GM19468 (cell line): ENCODE data around the gene LINC00632.
A peak's percentile ranks its signal among the peaks of the same experiment; 100 is the strongest.
"Not testable (repeated sequence)": the region's sequence is repeated elsewhere in the genome, so short reads cannot be mapped to it uniquely, and the experiment has no call there.

Experiments
- ATAC-seq: cut with Tn5 transposase; IDR thresholded peaks from one replicate; pipeline ENCODE4 v1.9.1; 2021; ENCODE audit warnings: mild to moderate bottlenecking, moderate library complexity, moderate number of reproducible peaks; ENCODE audit not compliant: unreplicated experiment; ENCODE audit errors: extremely low read depth

Gene LINC00632

DNA sequence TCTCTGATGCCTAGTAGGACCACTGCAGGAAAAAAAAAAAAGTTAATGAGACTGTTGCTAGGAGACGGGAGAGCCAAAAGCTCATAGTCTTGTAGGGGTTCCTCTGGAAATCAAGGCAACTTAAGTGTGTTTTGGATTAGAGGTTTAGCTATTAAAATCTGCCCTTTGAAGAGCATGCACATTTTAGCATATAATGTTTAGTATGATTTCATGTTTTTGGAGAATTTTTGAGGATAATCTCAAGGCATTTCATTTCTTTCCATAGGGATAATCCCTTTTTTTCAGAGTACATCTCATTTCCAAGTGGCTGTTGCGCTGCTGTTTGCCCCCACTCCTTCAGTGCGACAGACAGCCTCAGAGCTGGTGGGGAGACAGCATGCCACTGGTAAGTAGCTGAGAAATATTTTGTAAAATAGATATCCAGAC lies at the start of gene LINC00632:
Gene LINC00632, plus strand, starts transcription at position 339 of the 426 bp plus-strand sequence.
- ATAC-seq = no peak

DNA sequence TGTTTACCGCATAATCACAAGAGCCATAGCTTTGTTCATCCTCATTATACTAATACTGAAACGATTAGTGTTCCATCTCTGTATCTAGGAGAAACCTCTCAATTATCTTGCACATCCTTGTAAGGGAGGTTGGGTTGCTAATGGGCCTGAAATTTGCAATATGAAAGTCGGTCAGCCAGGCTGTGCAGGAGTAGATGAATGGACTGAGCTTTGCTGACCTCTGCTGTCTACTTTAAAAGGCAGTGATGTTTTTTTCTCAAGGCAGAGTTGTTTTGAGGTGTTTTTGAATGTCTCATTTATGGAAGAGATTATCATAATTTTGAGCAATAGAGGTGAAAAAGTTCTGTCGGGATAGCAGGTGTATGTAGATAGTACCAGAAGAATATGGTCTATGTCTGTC lies 47.9 kb upstream of the LINC00632 start:
- ATAC-seq = no peak

DNA sequence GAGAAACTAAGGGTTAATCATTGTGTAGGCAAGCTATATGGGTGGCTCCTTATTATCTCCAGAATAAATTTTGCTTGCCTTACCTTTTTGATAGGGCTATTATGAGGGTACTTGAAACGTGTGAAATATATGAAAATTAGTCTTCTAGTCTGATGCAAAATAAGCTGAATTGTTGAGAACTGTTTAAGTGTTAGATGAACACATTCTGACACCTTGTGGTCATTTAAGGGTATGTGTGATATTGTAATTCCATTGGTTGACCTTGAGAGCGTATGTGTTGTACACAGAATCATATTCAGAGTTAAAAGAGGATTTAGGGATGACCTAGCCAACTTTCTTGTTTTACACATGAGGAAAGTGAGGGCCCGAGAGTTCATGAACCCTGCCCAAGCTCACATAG lies 44.6 kb upstream of the LINC00632 start:
- ATAC-seq = no peak

DNA sequence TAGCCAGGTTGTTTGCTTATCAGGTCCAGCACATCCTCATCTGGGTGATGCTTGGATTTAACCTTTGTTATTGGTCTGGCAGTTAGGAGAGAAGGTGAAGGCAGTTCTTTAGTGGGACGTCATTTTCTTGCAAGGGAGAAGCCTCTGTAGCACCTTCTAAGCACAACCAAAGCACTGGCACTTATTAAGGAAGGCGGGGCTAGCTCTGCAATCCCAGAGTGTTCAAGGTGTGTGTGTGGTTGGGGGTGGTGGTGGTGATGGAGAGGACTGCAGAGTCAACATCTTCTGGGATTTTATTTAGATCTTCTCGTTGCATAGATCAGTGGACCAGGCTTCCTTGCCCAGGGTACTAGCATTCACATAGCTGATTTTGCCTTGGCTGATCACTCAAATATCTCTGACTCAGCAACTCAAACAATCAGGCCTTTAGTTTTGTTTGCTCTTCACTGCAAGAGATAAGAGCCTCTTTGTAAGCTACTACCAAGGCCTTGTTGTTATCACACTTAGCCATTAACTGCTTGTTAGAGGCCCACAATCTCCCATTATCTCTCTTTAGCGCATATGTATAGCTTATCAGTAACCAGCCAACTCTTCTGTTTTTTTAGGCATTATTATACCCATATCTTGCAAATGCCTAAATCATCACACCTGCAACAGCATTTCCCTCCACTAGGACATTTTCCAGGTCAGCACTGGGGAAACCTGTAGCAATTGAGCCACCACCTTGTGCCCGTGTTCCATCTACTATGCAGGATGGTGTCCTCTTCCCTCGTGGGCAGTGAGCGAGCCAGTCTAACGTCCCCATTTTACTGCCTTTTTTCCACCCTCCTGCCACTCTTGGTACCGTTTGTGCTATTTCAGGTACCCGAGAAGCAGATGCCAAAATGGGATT lies 36.5 kb upstream of the LINC00632 start:
- ATAC-seq = no peak

DNA sequence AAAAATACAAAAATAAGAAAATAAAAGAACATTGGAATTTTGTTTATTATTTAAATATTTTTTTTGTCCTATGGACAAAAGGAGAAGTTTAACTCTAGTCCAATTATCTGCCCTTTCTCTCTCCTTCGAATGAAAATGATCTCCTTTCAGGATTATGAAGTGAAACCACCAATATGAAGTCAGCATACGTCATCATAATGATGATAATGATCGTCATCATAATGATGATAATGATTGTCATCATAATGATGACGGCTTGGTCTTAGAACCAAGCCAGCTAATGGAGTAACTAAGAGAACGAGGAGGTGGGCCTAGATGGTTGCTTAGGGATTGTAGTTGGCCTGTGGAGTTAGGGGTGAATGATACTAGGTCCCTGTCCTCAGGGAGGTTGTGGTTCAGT lies 21.9 kb upstream of the LINC00632 start:
- no peak for ATAC-seq

DNA sequence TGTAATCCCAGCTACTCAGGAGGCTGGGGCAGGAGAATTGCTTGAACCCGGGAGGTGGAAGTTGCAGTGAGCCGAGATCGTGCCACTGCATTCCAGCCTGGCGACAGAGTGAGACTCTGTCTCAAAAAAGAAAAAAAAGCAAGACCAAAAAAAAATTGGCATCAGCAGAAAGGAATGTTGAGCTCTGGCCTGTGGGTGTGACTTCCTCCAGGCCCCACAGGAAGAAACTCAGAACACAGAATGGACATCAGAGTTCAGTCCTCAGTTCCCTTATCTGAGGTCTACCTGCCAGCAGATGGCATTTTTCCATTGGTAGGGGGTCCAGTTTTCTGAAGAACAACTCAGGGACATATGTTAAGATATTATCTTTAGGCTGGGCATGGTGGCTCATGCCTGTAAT lies 18.0 kb upstream of the LINC00632 start:
- not testable (repeated sequence) for ATAC-seq

DNA sequence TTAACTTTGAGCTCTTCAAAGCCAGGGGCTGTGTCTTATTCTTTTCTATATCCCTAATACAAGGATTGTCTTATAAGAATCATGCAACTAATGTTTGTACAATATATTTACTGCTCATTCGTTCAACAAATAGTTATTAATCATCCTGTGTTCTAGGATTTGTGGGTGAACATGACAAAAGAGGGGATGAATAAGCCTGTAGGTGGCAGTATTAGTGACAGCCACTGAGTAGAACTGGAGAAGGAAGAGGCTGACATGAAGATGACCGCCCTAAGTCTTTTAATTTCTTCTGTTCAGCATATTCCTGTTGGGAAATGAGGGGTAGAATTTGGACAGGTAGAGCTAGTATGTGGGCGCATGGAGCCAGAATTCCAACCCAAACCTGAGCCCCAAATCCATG lies 11.9 kb upstream of the LINC00632 start:
- no peak for ATAC-seq

DNA sequence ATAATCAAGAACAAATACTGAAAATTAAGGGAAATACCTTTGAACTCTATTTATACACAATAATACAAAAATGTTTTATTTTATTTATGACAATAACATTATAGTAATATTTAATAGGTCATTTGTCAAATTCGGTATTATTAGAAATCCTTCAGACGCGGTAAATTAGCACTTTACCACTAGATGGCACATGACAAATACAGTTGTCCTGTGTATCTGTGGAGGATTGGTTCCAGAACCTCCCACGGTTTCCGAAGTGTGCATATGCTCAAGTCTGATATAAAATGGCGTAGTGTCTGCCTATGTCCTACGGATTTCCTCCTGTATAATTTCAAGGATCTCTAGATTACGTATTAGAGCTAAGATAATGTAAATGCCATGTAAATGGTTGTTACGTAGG lies 8.1 kb upstream of the LINC00632 start:
- no peak for ATAC-seq

DNA sequence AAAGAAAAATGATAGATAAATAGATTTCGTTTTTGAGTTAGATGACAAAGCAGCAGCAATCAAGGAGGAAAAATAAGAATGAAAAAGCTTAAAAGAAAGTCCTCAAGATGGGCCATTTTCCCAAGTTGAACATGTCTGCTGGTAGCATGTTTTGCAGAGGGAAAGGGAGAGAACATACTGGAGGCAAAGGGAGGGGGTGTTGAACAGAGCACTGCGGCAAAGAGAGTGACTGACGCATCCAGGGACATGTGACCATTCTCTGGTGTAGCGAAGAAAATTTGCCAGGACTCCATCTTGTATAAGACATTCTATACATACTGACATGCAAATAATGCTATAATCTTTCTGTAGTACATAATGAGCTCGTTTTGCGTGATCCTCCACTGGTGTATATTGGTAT lies 1.2 kb downstream of the LINC00632 start:
- no peak for ATAC-seq

DNA sequence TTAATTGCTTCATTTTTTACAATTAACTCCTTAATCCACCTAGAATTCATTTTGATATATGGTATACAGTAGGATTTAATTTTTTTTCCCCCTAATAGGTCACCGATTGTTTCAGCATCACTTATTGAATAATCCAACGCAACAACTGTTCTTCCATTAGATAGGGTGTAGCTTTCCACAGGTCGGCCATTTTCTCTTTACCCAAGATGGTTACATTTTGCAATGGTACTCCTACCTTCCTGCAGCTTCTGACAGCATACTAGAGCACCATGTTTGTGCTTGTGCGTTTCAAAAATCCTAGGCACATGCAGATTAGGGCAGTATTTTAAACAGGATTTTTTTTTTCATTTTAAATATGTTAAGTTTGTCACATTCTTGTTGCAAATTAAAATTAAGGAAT lies 2.3 kb downstream of the LINC00632 start:
- ATAC-seq = no peak

DNA sequence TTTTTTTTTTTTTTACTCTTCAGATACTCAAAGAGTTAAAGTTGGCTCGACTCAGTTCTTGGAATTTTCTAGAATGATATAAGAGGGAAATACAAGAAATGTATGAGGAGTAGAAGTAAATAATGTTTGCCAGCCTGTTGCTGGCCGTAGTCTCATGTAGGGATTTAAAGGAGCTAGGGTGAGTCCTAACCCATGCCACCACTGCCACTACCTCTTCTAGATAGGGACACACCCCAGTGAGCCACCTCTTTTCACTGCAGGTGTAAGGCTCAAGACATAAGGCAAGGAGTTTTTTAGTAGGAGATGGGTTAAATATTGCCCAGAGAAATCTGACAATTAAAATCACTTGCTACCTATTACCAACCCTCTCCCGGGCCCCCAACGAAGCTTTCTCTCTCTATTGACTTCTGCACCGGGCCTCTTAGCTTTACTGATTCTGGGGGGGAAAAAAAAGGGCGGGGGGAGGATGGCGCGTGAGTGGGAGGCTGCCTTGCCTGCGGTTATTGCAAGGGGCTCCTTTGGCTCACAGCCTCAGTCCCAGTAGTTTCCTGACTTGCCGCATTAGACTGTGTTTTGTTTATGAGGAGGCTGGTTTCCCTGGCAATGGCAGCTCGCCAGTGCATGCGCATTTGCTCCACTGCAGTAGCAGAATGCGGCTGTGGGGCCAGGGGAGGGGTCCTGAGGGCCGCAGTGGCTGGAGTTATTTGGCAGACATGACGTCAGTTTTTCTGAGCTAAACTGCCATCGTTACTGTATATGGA lies 3.0 kb downstream of the LINC00632 start:
- no peak for ATAC-seq

DNA sequence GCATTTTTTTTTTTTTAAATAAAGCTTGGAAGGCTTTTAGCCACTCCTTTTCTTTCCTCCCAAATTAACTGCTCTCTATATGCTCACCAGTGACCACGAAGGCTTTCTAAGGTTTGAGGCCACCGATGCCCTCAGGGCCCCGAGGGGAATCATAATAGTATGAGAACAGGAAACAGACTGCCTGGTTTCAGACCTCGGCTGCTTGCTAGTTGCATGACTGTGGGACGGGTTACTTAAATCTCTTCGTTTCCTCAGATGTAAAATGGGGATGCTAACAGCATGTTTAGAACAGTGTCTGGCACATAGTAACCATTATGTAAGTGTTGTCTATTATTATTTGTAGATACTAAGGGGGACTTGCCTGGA lies 3.6 kb downstream of the LINC00632 start:
- ATAC-seq = no peak

DNA sequence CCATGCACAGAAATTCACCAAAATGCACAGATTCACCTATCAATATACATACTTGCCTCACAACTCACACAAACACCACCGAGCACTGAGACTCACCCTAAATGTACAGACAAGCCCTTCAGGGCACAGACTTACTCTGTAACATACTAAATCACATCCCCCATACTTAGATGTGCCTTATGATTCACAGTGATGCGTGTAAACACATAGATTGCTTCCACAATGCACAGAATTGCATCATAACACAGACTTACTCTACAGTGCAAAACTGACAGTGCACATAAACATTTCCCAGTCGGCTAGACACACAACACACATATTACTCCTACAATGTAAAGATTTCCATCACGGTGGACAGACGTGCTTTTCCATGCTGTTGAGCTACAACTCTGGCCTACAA lies 6.2 kb downstream of the LINC00632 start:
- no peak for ATAC-seq

DNA sequence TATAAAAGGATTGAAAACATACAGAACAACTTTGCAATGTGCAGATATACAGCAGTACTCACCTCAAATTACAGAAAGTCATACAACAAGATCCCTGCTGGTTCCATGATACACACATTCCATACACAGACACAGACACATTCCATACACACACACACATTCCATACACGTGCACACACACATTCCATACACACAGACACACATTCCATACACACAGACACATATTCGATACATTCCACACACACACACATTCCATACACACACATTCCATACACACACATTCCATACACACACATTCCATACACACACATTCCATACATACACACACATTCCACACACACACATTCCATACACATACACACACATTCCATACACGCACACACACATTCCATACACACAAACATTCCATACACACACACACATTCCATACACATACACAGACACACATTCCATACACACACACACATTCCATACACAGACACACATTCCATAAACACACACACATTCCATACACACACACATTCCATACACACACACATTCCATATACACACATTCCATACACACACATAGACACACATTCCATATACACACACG lies 13.7 kb downstream of the LINC00632 start:
- ATAC-seq = no peak

DNA sequence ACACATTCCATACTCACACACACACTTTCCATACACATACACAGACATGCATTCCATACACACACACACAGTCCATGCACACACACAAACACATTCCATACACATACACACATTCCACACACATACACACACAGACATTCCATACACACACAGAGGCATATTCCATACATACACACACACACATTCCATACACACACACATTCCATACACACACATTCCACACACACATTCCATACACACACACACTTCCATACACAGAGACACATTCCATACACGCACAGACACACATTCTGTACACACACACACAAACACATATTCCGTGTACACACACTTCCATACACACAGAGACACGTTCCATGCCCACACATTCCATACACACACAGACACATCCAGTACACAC lies 14.8 kb downstream of the LINC00632 start:
- no peak for ATAC-seq

DNA sequence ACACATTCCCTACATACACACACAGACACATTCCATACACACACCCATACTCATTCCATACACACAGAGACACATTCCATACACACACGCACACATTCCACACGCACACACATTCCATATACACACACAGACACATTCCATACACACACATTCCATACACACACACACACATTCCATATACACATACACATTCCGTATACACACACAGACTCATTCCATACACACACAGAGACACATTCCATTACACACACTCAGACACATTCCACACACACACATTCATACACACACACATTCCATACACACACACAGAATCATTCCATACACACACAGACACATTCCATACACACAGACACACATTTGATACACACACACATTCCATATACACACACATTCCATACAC lies 15.2 kb downstream of the LINC00632 start:
- ATAC-seq = no peak

DNA sequence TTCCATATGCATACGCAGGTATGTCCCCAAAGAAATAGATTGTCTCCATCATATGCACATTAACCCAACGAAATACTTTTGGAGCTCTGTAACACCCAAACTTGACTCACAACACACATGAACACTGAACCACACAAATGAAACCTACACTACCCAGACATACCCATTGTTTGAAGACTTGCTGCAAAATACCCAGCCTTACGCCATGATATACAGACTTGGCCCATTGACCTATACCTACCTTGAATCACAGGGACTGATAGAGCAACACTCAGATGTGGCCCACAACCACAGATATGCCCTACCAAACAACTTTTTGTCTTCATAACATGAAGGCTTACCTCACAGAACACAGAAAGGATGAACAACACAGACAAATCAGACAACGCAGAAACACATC lies 15.9 kb downstream of the LINC00632 start:
- no peak for ATAC-seq

DNA sequence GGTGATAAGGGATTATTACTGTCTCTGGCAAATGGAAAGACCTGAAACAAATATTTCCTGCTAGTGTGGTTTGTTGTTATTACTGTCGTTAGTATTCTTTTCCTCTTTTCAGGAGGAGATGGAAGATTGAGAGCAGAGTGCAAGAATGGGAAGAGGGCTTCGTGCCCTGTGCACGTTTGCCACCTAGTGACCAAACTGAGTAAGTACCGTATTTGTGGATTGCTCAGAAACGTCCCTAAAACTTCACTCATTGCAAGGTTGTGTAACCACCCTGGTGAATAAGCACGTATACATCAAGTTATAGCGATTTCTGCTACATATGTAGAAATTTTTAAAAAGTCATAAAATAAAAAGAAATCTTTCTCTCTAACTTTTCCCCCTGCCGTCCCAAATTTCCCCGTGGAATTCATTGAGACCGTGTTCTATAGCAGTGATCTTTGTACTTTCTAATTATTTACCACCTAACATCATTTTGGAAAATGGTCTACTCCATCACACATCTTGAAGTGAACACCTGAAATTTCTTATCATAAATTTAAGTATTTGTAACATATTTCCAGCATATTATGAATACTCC lies 24.3 kb downstream of the LINC00632 start:
- peak; percentile 95 for ATAC-seq

DNA sequence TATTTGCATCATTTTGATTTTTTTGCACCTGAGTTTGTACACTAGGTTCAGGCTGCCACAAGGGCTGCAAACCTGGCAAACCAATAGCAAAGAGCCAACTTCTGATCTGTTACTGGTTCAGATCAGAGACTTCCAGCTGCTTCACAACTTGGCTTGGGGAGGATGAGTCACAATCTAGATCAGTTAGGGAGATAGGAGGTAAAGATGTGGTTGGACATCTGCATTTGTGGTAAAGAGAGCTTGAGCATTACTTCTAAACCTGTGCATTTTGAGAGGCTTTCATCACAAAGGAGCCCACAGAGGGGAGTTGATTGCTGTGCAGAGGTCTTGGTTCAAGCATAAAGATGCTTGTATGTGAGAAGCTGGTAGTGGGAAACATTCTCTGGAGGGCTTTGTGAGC lies 34.5 kb downstream of the LINC00632 start:
- ATAC-seq = no peak

DNA sequence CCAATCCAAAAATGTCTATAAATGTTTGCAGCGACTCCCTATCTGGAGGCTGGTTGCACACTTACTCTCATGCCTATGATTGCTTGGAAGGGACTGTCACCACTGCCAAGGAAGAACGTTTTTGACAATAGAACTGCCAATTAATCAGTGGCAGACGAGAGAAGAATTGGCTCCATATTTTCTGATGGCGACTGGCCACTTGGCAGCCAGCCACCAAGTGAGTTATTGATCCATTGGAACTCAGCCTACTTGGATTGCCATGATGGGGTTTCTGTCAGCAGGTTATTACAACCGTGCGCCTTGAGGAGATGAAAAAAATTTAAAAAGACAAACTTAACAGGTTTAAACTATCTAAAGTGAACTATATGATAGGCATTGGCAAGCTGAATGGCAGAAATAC lies 47.4 kb downstream of the LINC00632 start:
- ATAC-seq = no peak

DNA sequence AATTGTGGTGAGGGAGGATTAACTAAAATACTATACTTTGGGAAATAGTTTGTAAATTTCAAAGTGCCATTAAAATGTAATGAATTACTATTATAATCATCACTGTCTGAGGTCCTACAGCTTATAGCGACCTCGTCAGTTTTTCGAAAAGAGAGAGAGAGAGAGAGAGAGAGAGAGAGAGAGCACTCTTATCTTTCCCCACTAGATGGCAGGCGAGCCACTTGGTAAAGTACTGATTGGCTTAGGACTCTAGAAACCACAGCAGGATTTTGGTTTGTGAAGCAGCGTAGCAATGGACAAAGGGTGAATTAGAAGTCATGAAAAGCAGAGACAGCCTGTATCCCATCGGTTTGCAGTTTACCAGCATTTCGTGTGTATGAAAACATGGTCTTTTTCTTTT lies 52.5 kb downstream of the LINC00632 start:
- peak; percentile 57 for ATAC-seq
